ENCODE measurements around the gene CRABP1.

The CRABP1 gene

DNA sequence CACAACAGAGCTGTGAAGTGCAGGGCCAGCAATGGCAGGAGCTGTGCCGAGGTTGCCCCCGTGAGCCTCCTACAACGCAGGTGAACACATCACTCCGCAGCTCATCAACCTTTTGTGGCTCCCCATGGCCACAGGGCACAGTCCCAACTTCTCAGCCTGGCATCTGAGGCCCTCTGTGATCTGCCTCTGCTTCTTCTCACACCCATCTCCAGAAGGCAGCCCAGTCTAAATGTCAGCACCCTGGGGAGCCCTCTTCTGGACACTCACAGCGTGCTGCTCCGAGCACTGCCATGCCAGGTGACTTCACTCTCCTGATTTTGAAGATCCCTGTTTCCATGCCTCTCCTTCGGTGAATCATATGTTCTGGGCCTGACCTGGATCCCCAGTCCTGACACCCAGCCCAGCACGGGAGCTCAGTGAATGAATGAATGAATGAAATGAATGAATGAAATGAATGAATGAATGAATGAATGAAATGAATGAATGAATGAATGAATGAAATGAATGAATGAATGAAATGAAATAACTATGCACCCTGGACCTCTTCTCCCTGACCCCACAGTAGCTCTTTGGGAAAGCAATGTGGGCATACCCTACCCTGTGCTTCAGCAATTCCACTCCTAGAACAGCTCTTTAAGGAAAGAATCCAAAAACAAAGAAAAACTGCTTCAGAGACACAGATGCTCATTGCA, 22.9 kb upstream of the CRABP1 start:
- DNase-seq (ENCODE audit: low read depth in 2 of 2), result no peak

DNA sequence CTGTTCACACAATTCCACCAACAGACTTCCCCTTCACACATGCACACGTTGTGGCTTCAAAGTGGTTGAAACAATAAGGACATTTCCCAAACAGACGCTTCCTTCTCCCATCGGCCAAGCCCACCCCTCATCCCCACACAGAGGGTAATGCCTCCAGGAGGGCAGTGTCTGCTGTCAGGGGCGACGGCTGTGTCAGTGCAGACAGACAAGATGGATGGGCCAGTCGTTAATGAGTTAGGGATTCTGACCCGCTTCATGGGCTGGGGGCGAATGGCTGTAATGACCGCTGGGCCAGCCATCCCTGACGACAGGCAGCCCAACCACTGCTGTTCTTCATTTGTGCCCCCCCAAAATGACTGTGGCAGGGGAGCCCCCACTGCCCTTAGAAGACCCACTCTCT, 20.6 kb upstream of the CRABP1 start:
- no peak for DNase-seq (ENCODE audit: low read depth in 2 of 2)

DNA sequence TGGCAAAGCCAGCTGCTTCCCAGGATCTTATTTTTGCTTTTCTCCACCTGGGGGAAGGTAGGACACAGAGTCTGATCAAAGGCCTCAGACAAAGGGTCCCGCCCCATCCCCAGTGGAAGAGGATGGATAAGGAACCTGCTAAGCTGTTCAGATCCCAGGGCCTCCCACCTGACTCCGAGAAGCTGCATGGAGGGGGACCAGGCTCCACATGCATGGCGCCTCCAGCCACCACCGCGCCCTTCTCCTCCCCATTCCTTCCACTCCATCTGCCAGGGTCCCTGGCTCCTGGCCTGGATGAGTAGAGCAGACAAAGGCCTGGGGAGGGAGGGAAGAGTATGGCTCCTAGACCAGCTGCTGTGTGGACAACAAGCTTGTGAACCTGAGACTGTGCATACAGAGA, 20.0 kb upstream of the CRABP1 start:
- DNase-seq (ENCODE audit: low read depth in 2 of 2), result no peak

DNA sequence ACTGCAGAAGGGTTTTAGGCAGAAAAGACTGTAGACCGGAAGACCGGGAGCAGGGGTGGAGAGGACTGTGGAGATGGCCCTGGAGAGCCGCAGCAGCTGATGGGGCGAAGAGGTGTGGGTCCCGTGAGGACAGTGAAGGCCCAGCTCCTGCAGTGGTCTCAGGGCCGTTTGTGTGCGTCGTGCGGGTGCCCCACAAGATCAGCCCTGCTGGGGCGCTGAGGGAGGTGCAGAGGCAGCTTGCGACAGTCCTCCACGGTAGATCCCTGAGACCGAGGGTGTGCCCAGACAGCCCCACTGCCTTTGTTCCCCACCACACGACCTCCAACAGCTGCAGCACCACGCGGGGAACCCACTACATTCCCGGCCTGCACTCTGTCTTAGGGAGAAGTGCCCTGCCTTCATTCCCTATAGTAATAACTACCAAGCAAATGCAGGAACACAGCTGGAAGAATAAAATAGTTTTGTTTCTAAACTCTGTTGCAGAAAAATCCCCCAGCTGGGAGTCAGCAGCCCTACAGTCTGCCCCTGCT, 19.0 kb upstream of the CRABP1 start:
- no peak for DNase-seq (ENCODE audit: low read depth in 2 of 2)

DNA sequence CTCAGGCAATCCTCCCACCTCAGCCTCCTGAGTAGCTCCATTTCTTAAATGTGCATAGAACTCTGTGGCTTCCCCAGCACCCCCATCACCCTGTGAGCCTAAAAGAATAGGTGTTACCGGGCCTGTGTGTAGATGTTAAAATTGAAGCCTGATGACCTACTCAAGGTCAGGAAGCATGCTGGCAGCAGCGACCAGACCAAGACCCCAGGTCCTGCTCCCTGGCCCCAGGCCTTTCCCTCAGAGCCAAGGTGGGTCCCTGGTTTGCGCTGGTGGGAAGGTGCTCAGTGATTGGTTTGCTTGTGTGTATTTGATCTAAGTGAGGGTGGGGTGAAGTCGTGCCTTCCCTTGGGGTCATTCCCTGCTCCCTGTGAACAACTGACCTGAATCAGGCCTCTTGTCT, 18.4 kb upstream of the CRABP1 start:
- DNase-seq (ENCODE audit: low read depth in 2 of 2), result no peak

DNA sequence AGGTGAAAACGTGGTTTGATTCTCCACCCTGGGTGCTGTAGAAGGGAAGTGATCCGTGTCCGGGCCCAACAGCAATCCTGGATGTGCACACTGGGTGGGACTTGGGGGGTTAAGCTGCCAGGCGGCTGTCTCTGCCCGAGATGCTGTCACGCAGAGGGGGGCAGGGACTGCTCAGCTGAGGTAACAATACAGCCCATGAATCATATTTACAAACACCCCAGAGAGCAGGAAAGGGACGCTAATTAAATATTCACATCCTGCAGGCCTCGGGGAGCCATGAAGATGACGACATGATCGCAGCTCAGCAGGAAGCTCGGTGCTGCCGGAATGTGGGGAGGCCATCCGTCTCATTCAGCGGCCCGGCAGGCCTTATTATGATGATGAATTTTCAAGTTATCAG, 17.9 kb upstream of the CRABP1 start:
- DNase-seq (ENCODE audit: low read depth in 2 of 2), result no peak

DNA sequence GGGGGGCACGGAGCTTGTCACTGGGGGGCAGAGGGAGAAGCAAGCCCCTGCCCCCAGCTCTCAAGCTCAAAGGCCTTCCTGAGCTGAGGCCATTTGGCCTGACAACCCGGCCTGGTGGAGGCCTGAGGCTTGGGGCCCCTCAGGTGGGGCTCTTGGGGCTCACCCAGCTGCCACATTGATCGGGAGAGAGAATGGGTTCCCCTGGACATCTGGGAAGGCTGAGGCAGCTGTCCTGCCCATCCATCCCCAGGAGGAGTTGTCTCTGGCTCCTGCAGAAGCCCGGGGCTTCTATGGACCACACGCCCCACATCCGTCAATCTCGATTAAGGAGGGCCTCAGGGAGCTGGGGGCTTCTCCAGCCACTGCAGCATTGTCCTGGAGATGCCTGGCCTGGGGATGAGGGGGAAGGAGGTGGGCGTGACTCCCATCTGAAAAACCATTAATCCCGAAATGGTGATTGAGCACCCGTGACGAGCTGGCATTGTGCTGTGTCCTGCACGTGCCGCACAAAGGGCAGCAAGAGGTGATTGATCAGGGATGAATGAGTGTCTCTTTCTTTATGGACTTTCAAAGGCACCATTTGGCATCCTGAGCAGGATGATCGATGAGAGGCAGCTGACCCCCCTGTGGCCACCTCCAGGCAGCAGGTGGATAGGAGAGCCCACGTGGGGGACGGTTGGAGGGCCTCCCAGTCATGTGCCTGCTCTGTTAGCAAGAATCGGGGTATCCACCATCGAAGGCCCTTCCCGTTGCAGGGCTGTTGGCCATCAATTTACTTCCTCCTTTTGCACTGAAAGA, 17.2 kb upstream of the CRABP1 start:
- no peak for DNase-seq (ENCODE audit: low read depth in 2 of 2)

DNA sequence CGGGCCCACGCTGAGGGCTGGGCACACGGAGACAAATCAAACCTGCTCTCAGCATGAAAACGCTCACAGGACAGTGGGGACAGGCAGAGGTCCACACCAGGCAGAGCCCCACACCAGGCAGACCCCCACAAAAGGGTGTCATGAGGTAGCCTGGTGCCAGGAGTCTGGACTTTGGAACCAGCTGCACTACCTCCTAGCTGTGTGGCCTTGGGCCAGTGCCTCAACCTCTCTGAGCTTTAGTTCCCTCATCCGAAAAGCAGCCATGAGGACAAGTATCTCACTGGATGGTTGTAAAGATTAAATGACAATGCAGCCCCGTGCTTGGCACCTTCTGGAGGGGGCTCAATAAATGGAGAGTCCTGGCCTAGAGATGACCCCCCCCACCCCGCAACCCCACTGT, 16.5 kb upstream of the CRABP1 start:
- no peak for DNase-seq (ENCODE audit: low read depth in 2 of 2)

DNA sequence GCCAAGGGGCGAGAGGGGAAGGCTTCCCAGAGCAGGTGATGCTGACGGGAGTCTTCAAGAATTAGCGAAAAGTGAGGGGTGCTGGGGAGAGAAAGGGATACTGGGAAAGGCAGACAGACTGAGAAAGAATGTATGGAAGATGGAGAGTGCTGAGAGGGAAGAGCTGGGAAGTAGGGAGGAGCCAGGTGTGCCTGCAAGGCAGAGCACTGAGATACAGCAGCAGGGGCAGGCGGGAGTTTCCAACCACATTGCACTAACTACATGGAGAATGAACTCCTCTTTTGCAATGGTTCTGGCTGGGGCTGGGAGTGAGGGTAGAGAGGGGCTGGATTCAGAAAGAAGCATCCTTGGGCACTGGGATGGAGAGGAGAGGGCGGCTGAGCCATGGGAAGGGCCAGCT, 16.0 kb upstream of the CRABP1 start:
- no peak for DNase-seq (ENCODE audit: low read depth in 2 of 2)

DNA sequence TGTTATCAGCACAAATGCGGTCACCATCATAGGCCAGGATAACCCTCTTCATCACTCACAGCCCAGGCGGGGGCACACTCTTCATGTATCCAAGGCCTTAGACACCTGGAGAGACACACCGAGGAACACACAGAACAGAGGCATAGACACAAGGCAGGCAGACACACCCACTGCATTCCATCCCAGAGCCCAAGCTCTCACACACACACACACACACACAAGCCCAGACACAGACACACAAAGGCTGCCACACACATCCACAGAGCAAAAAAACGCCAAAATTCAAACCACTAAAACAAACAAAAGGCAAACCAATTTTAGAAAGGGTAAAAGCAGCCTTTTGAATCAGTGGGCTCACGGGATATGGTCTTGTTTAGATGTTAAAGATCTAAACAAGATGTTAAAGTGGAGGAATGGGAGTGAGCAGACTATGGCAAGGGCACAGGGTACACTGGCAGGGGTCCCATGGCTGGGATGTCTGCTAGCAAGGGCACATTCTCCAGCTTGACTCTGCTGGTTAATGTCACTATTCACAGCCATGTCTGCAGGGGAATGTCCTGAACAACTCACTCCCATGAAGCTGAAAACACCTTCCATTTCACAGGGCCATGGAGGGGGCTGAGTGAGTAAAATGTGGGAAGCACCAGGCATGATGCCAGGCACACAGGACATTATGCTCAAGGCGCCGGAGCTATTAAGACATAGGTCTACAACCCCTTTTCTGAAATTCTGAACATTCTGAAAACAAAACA, 14.9 kb upstream of the CRABP1 start:
- DNase-seq (ENCODE audit: low read depth in 2 of 2), result no peak

DNA sequence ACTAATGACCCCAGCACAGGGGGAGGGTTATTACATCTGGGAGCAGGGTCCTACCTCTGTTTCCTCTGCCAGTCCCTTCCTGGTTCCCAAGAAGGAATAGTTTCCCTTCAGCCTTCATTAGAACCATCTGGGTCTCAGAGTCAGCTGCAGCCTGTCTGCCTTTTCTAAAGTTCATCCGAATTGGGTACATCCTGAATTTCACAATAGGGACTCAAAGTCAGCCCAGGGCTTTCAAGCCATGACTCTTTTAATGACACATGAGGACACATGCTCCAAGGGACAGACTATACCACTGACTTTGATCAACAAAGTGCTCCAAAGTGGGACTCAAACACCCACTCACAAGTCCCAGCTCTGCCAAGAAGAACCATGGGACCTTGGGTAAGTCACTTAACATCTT, 12.7 kb upstream of the CRABP1 start:
- DNase-seq (ENCODE audit: low read depth in 2 of 2), result no peak

DNA sequence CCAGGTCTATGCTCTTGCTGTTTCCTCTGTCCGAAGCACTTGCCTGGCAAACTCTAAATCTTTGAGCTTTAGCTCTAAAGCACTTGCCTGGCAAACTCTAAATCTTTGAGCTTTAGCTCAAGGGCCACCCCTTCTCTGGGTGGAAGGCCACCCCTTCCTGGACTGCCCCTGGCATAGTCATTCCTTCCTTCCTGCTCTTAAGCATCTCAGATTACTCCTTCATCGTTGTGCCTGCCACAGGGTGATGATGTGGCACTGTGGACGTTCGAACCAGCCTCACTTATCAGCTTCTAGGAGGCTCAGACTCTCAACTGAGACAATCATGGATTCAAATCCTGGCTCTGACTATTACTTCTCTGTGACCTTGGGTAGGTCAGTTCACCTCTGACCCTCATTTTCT, 10.5 kb upstream of the CRABP1 start:
- no peak for DNase-seq (ENCODE audit: low read depth in 2 of 2)

DNA sequence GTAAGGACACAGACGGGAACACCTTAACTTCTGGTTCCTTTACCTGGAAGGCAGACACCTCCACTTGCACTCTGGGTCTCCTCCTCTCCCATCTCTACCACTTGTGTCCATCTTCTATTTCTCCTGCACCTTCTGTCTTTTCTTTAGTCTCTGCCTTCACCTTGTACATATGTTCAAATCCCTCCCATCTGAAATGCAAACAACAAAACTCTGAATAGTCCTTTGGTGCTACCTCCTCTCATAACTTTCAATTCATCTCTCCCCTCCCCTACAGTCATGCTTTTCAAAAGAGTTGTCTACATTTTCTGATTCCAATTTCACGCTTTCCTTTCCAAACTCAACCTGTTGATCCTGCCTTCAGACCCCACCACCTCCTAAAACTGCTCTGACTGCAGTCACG, 5.3 kb upstream of the CRABP1 start:
- DNase-seq (ENCODE audit: low read depth in 2 of 2), result no peak

DNA sequence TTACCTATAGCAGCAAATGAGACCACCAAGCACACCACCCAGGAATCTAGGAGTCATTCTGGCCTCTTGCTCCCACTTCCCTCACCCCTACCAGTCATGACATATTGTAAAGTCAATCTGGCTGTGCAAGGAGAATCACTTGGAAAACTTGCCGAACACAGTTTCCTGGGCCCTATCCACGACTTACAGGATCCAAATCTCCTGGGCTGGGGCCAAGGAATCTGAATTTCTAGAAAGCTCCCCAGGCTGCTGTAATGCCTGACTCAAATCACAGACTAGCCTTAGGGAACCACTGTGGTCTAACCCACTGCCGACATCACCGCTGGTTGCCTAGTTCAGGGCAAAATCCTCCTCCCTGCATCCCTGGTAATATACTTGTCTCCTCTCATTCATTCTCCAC, 4.2 kb upstream of the CRABP1 start:
- DNase-seq (ENCODE audit: low read depth in 2 of 2), result no peak

DNA sequence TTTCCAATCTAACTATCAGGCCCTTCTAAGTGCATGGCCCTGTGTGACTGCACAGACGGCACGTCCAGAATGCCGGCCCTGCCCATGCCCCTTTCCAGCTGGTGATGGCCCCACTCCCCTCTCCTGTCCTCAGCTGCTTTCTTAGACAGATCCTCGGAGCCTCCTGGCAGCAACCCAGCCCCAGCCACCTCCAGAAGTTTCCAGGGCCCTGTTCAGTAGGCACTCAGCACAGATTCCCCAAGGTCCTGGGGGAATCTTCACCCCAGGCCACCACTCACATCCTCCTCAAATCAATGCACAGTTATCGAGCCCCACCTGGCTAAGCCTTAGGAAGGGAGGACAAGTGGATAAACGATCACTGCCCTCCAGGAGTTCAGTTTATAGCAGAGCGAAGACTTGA, 1.4 kb upstream of the CRABP1 start:
- no peak for DNase-seq (ENCODE audit: low read depth in 2 of 2)

DNA sequence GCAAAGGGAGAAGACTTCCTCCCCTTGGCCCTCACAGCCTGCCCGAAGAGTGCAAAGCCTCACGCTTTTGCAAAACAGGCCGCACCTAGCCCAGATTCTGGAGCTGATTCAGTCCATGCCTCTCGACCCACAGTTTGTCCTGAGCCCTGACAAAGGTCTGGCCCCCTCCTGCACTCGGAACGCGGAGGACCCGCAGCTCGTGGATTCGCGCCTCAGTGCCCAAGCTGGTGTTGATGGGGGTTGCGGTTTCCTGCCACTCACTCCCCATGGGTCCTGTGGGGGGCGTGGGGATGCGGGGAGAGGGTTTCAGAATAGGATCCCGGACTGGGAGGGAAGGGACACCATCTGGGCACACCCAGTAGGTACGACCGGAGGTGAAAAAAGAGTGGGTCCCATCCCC, 594 bp upstream of the CRABP1 start:
- DNase-seq (ENCODE audit: low read depth in 2 of 2), result no peak

DNA sequence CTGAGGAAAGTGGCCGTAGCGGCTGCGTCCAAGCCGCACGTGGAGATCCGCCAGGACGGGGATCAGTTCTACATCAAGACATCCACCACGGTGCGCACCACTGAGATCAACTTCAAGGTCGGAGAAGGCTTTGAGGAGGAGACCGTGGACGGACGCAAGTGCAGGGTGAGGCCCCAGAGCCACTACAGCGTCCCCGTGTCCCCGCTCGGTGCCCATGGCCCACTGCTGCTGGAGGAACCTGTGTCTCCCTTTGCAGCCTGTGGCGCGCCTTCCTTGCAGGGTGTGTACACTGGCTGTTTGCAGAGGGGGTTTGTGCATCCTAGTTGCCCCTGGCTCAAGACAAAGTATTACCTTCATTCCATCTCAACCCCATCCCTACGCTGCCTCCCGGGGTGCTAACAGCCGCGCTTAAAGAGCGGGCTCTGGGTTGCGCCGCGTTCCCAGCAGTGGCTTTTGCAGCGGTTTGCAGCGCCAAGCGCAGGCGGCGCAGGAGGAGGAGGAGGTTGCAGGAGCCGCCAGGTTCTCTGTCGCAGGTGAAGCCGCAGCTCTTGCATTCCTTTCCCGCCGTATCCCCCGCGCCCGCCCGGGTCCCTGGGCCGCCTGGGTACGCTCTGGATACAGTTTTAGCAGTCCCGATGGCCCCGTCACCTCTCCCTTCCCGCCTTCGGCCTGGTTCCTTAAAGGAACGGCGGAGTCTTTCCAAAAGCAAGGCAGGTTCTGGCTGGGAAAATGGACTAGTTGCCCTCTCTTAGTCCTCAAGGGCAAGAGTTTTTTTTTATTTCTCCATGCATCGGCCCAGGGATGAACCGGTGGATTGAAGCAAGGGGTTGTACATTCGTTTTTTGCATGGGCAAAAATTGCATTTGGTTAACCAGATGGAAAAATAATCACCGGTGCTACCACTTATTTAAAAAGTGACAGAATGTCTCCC, 1.2 kb downstream of the CRABP1 start:
- DNase-seq (ENCODE audit: low read depth in 2 of 2), result no peak

DNA sequence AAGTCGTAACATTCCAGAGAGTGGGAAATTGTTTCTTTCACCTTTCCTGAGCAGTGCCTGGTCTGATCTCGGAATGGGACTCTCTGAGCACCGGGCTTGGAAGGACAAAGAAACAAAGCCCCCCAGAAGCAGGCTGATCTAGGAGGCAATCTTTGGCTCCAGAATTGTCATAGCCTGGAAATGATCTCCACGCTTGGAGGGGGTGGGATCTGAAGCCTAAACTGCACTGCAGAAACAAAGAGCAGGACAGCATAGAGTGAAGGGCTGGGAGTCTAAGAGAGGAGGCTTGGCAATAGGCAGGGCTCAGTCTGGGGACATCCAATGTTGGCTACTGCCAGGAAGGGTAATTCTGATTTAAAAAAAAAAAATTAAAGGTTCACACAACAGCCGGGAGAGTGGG, 1.9 kb downstream of the CRABP1 start:
- DNase-seq (ENCODE audit: low read depth in 2 of 2), result no peak

DNA sequence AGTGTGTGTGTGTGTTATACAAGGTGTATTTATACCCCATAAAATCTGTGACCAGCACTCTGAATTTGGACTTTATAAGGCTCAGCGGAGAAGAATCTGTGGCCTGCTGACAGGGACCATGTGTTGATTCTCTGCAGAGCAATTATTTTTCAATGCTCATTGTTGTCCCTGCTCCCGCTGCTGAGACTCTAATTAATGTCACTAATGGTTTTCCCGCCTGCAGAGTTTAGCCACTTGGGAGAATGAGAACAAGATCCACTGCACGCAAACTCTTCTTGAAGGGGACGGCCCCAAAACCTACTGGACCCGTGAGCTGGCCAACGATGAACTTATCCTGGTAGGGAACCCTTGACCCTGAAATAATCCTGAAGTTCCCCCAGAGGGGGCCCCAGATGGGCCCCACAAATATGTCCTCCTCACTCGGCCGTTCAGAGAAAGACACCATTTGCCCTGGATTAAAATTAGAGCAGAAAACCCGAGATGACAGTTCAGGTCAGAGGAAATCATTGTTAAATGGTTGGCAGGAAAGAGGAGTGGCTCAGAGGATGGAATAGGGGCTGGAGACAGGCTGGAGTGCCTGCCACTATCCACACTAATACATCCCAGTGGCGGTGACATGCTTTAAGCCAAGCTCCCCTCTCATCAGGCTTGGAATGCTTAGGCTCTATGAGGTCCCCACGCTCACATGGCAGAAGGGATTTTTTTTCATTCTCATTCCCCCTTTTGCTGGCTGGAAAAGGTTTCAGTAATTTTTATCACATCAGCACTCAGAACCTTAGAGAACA, 3.3 kb downstream of the CRABP1 start:
- DNase-seq (ENCODE audit: low read depth in 2 of 2), result no peak

DNA sequence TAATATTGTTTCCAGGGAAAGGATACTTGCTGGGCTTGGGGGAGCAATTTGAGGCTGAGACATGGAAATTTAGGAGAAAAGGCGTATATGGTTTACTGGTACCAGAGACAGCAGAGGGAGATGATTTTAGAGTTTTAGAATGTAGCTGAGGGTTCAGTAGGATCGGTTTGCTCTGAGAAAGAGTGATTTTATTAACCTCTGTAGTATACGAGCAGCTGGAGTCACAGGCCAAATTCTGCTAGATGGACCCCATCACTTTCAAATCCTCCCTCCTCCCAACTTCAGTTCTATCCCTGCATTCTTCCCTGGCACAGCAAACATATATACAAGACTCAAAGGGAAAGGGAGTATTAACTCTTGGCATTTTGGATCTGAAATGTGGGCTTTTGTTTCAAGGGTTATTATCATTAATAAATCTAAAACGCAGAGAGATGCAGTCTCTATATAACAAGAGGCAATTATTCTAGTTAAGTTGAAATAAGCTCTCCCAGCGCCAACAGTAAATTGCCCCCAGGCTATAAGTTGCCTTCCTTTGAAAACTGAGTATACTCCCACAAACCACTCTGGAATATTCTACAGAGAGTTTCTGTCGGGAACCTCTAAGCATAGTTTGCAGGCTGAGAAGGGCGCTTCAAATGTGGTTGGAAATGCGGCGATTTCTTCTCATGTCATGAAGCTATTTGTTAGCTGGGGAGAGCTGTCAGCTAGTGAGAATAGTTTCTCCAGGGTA, 5.4 kb downstream of the CRABP1 start:
- no peak for DNase-seq (ENCODE audit: low read depth in 2 of 2)
